ENCODE measurements around the gene TMEM72.

- TF ChIP-seq CSRNP3 (CRISPR knock-in tag; IDR thresholded peaks at IDR 0.05) (no peak), GLIS3 (CRISPR knock-in tag; IDR thresholded peaks at IDR 0.05) (no peak), ESRRG (CRISPR knock-in tag; IDR thresholded peaks at IDR 0.05) (no peak), PATZ1 (CRISPR knock-in tag; IDR thresholded peaks at IDR 0.05; ENCODE audit: borderline replicate concordance) (no peak), RARB (CRISPR knock-in tag; IDR thresholded peaks at IDR 0.05) (no peak), CREB5 (CRISPR knock-in tag; IDR thresholded peaks at IDR 0.05; ENCODE audit: low read depth) (no peak), ZFP30 (CRISPR knock-in tag; IDR thresholded peaks at IDR 0.05) (no peak), ZFP3 (CRISPR knock-in tag; IDR thresholded peaks at IDR 0.05) (peak; percentile 19; the same call in 1 of the 2 replicates), OSR1 (CRISPR knock-in tag; IDR thresholded peaks at IDR 0.05) (no peak), ARNTL (CRISPR knock-in tag; IDR thresholded peaks at IDR 0.05; ENCODE audit: borderline replicate concordance, low read depth) (no peak), TCF4 (CRISPR knock-in tag; IDR thresholded peaks at IDR 0.05; ENCODE audit: borderline replicate concordance) (no peak), POU6F1 (CRISPR knock-in tag; IDR thresholded peaks at IDR 0.05; ENCODE audit: borderline replicate concordance, low read depth) (no peak), ZC3H10 (CRISPR knock-in tag; IDR thresholded peaks at IDR 0.05) (0 out of 2 replicates have a peak, but pooled peaks have one; percentile 65)
Observed at GRCh38 chr10:44981172-44982113, 70.3 kb downstream of the TMEM72 start.

Measured in SK-N-SH treated with all-trans-retinoic acid at 6 μM for 48 hours (cell line).